K562 (cell line): ENCODE measurements around the gene ANKRD7.

Experiments used
- ATF3 ChIP-seq, 2 experiments: fragments of 450-650 bp in 1 of 2; sonication (generic) in 1 of 2; formaldehyde crosslinking in 1 of 2; IDR thresholded peaks in 1 of 2; conservative IDR thresholded peaks in 1 of 2; 2 replicates each; pipeline versions ENCODE4 v1.6.1 to v1.8.1; 2016 to 2023; ENCODE audit warnings: mild to moderate bottlenecking in 2 of 2, moderate library complexity in 2 of 2, inconsistent platforms in 1 of 2, missing genetic modification reagents in 1 of 2
- GMEB1 ChIP-seq: fragments of 250-450 bp; sonication (Bioruptor Pico); IDR thresholded peaks from 2 replicates; pipeline ENCODE4 v1.4.0; 2020; ENCODE audit warnings: mild to moderate bottlenecking
- HNRNPL ChIP-seq: fragments of 200-400 bp; formaldehyde crosslinking; IDR thresholded peaks from 2 replicates; pipeline ENCODE4 v1.6.1; 2017; ENCODE audit warnings: low read depth, mild to moderate bottlenecking, low read length
- POLR2G ChIP-seq: fragments of 200-400 bp; formaldehyde crosslinking; IDR thresholded peaks from 2 replicates; pipeline ENCODE4 v1.6.1; 2017; ENCODE audit warnings: low read depth, mild to moderate bottlenecking, antibody characterized with exemption, low read length, moderate library complexity
- RFX1 ChIP-seq: fragments of 450-650 bp; IDR thresholded peaks from 2 replicates; pipeline ENCODE4 v1.6.1; 2016; ENCODE audit warnings: mild to moderate bottlenecking, moderate library complexity
- SLC30A9 ChIP-seq: fragments of 250-450 bp; sonication (Bioruptor Pico); IDR thresholded peaks from 2 replicates; pipeline ENCODE4 v1.8.0; 2022; ENCODE audit warnings: mild to moderate bottlenecking, moderate library complexity
- ZKSCAN1 ChIP-seq: fragments of 150-350 bp; IDR thresholded peaks from 2 replicates; pipeline ENCODE4 v1.6.1; 2016; ENCODE audit warnings: low read depth, low read length
- ZNF24 ChIP-seq: fragments of 450-650 bp; IDR thresholded peaks from 2 replicates; pipeline ENCODE4 v1.6.1; 2016

GRCh38 chr7:118175740-118176139 is 48.8 kb upstream of the ANKRD7 start:
- TF ChIP-seq HNRNPL (no peak), ZNF24 (no peak), POLR2G (no peak), SLC30A9 (CRISPR knock-in tag) (no peak), RFX1 (no peak), ZKSCAN1 (no peak), GMEB1 (CRISPR knock-in tag) (no peak), ATF3 (IDR thresholded peaks at IDR 0.05) (no peak), ATF3 (CRISPR knock-in tag; conservative IDR thresholded peaks at IDR 0.05) (no peak)
